Ascending aorta (tissue), 2 donors: ENCODE data around the gene TGDS. TPM values are rescaled to one million over a fixed set of nuclear protein-coding genes. Genes with fewer than 3 reads are reported as not detected.
A peak's percentile ranks its signal among the peaks of the same experiment; 100 is the strongest.

ENCODE experiments used
- DNase-seq, 2 donors: peaks; one replicate each; pipeline ENCODE4 v3.0.0-alpha.2; 2019; ENCODE audit warnings: low spot score in 2 of 2
- H3K27ac ChIP-seq, 2 donors: fragments of 200-600 bp; sonication (generic); one replicate each; pipeline ENCODE4 v1.5.1; 2016 to 2017; ENCODE audit warnings: mild to moderate bottlenecking in 1 of 2
- H3K27me3 ChIP-seq: fragments of 200-600 bp; sonication (generic); one replicate; pipeline ENCODE4 v1.5.1; 2017
- H3K36me3 ChIP-seq, 2 donors: fragments of 200-600 bp; sonication (generic); one replicate each; pipeline ENCODE4 v1.5.1; 2016
- H3K4me1 ChIP-seq, 2 donors: fragments of 200-600 bp; sonication (generic); one replicate each; pipeline ENCODE4 v1.5.1; 2016 to 2017; ENCODE audit warnings: mild to moderate bottlenecking in 1 of 2
- H3K4me3 ChIP-seq, 2 donors: fragments of 200-600 bp; sonication (generic); one replicate each; pipeline ENCODE4 v1.5.1; 2016 to 2017; ENCODE audit warnings: mild to moderate bottlenecking in 1 of 2
- H3K9me3 ChIP-seq, 2 donors: fragments of 200-600 bp; sonication (generic); one replicate each; pipeline ENCODE4 v1.5.1; 2016
- intact Hi-C: fragments of 100-400 bp; cut with DNase I; formaldehyde crosslinking; loops from one replicate; pipeline ENCODE4 v1.15.1; 2023
- total RNA-seq: library from RNA; depleted of rRNA; stranded (reverse); fragments of >200 nt; gene quantifications from one replicate; pipeline ENCODE4 v1.1.0, GENCODE V29; 2016
- TF ChIP-seq, protein P1 (sequence below), 3 experiments: fragments of 200-600 bp in 2 of 3; fragments of 450-650 bp in 1 of 3; sonication (generic) in 2 of 3; IDR thresholded peaks; one replicate each; pipeline ENCODE4 v1.5.1; 2016 to 2019; ENCODE audit warnings: antibody characterized with exemption in 3 of 3, mild to moderate bottlenecking in 1 of 3, moderate library complexity in 1 of 3

Gene TGDS
- total RNA-seq, 1 donor from 2014 or later = 22.6 TPM

DNA sequence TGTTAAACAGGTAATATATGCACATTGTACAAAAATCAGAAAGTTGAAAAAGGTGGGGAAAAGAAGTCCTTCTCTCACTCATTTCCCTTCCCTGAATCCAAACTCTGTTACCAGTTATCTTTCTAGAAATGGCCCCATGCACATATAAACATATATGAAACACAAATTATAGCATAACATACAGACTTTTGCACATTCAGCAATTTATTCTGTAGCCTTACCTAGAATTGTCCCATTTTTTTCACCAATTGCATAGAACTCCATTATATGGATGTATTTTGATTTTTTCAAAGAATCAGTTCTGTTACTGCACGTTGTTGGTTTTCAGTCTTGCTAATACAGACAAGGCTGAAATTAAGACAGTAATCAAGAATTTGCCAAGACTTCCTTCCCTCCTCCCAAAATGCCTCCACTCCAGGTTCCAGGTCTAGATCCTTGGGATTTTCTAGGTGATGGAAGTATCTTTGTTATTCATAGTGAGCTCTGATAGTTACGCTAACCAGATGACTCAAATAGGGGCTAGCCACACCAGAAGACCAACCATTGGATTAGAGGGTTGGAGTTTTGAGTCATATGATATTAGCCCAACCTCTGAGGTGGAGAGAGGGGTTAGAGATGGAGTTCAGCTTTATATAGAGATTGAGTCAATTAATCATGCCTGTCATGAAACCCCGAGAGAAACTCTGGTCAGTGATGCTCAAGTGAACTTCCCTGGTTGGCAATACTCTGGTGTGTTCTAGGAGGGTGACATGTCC is 36.5 kb upstream of the TGDS start:
- Histone ChIP-seq H3K4me1 (no peaks in the 10 kb centered on the region), H3K36me3 (peaks cover 0 to 4% of the 10 kb centered on the region in 2 donors), H3K4me3 (no peak overlapping the region), H3K27ac (no peak overlapping the region), H3K9me3 (no peaks in the 10 kb centered on the region), H3K27me3 (no peaks in the 10 kb centered on the region)
- intact Hi-C loops = no loop called here
- TF ChIP-seq, protein P1, sequence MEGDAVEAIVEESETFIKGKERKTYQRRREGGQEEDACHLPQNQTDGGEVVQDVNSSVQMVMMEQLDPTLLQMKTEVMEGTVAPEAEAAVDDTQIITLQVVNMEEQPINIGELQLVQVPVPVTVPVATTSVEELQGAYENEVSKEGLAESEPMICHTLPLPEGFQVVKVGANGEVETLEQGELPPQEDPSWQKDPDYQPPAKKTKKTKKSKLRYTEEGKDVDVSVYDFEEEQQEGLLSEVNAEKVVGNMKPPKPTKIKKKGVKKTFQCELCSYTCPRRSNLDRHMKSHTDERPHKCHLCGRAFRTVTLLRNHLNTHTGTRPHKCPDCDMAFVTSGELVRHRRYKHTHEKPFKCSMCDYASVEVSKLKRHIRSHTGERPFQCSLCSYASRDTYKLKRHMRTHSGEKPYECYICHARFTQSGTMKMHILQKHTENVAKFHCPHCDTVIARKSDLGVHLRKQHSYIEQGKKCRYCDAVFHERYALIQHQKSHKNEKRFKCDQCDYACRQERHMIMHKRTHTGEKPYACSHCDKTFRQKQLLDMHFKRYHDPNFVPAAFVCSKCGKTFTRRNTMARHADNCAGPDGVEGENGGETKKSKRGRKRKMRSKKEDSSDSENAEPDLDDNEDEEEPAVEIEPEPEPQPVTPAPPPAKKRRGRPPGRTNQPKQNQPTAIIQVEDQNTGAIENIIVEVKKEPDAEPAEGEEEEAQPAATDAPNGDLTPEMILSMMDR (IDR thresholded peaks at IDR 0.05) = no peak
- no peak for DNase-seq

DNA sequence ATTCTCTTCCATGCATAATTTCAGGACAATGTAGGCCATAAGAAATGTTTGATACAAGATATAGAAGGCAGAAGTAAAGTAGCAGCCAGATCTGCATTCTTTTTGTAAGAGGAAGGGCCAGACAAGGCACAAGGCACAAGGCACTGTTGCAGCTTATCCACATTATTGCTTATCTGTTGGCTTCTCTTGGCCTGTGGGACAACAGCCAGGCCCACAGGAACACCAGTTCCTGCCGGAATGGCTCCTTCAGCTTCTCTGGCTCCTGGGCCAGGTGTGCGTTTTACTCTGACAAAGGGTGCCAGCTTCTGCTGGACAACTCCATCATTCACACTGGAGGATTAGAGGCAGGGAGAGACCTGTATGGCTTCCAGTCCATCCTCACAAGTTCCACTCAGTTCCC is 34.9 kb upstream of the TGDS start:
- Histone ChIP-seq H3K27me3 (no peaks in the 10 kb centered on the region), H3K9me3 (no peaks in the 10 kb centered on the region), H3K27ac (no peak overlapping the region), H3K4me1 (no peaks in the 10 kb centered on the region), H3K36me3 (peaks cover 3 to 15% of the 10 kb centered on the region in 2 donors), H3K4me3 (no peak overlapping the region)
- intact Hi-C loops = no loop called here
- TF ChIP-seq, protein P1 (IDR thresholded peaks at IDR 0.05) = no peak
- no peak for DNase-seq

DNA sequence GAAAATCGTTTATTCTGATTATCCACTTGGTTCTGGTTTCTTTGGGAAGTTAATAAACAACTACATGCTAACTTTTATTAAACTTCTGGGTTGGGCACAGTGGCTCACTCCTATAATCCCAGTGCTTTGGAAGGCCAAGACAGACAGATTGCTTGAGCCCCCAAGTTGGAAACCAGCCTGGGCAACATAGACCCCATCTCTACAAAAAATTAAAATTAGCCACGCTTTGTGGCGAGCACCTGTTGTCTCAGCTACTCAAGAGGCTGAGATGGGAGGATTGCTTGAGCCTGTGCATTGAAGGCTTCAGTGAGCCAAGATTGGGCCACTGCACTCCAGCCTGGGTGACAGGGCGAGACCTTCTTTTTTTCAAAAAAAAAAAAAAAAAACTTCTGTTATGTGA is 27.4 kb upstream of the TGDS start:
- intact Hi-C loops = no loop called here
- Histone ChIP-seq H3K4me1 (no peaks in the 10 kb centered on the region), H3K27ac (no peak overlapping the region), H3K27me3 (no peaks in the 10 kb centered on the region), H3K36me3 (peaks cover 26 to 58% of the 10 kb centered on the region in 2 donors), H3K4me3 (no peak overlapping the region), H3K9me3 (no peaks in the 10 kb centered on the region)
- TF ChIP-seq, protein P1 (IDR thresholded peaks at IDR 0.05) = no peak
- no peak for DNase-seq

DNA sequence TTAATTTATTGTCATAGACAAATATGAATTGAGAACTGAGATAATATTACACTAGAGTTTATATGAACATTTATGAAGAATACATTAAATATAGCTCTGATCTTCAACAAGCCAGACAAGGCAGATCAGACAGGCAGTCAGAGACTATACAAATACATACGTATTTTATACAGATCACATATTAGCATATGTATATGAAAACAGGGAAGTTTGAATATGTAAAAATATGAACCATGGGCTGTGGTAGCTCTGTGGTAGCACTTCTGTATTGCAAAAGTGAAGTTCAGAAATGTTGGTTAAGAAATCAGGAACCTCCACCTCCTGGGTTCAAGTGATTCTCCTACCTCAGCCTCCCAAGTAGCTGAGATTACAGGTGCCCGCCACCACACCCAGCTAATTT is 26.4 kb upstream of the TGDS start:
- peaks cover 26 to 58% of the 10 kb centered on the region in 2 donors for H3K36me3 ChIP-seq
- intact Hi-C loops = no loop called here
- no peak overlapping the region for H3K4me3 ChIP-seq

DNA sequence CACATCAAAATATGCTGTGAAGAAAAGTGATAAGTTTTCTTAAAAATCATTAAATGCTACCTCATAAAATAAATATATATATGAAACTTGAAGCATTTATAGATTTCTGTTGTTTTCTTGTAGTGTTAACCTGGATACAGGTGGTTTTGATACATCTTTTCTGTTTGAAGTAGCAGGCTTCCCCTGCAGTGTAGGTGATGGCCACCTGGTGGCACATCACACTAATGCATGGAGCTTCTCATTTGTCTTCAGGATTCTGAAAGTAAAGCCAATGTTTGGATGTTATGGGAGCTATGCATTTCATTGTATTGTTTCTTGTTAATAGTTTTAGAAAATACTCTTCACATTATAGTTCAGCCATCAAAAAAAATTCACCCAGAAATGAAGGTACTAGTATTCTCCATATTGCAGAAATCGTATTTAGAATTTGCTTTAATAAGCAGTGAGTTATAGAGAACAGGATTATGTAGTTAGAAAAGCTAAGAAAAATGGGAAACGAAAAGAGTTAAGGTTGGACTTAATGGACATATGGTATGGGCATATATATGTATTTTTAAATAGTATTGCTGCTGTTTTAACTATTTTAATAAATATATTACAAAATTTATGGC is 24.4 kb upstream of the TGDS start:
- intact Hi-C loops = no loop called here
- H3K9me3 ChIP-seq = no peaks in the 10 kb centered on the region
- no peak overlapping the region for H3K4me3 ChIP-seq
- H3K36me3 ChIP-seq = peaks cover 20 to 46% of the 10 kb centered on the region in 2 donors
- H3K4me1 ChIP-seq = no peaks in the 10 kb centered on the region
- TF ChIP-seq, protein P1 (IDR thresholded peaks at IDR 0.05) = peak in 1 of 3 experiments; percentile 31
- H3K27me3 ChIP-seq = no peaks in the 10 kb centered on the region
- H3K27ac ChIP-seq = no peak overlapping the region
- no peak for DNase-seq

More for the DNA sequence above, 26.4 kb upstream of the TGDS start:
- H3K27me3 ChIP-seq = no peaks in the 10 kb centered on the region
- H3K27ac ChIP-seq = no peak overlapping the region
- TF ChIP-seq, protein P1 (IDR thresholded peaks at IDR 0.05) = no peak
- no peaks in the 10 kb centered on the region for H3K9me3 ChIP-seq
- no peak for DNase-seq
- no peaks in the 10 kb centered on the region for H3K4me1 ChIP-seq
